HepG2 (cell line): Measurements from ENCODE around the gene LIN28B. TPM values are rescaled to one million over a fixed set of nuclear protein-coding genes. Genes with fewer than 3 reads are reported as not detected.

Experiments
- ATAC-seq: fragments of 200-7000 bp; cut with Tn5 transposase; 3 replicates; pipeline ENCODE4 v1.9.1; 2020; ENCODE audit warnings: mild to moderate bottlenecking, moderate library complexity
- BruUV-seq: library from RNA; stranded (reverse); fragments of 400-500 nt; replicated peaks from 2 replicates; lab custom pipeline; 2021; lab: Mats Ljungman, UMichigan
- CTCF ChIA-PET: fragments of 300-600 bp; formaldehyde crosslinking; extraction: SDS; loops from one replicate; lab custom pipeline; 2021; ENCODE audit warnings: low total read pairs, inconsistent platforms, low intra/inter-chr PET ratio; lab: Yijun Ruan, JAX
- POLR2A ChIA-PET: fragments of 350-600 bp; sonication (Branson Sonifier 250); formaldehyde crosslinking; loops from one replicate; lab custom pipeline; 2020; ENCODE audit warnings: antibody characterized with exemption, inconsistent platforms; lab: Yijun Ruan, JAX
- DNase-seq: peaks from one replicate; pipeline ENCODE4 v3.0.0-alpha.2; 2015; ENCODE audit warnings: low spot score
- FAIRE-seq: peaks from 3 replicates; lab custom pipeline; 2011; peaks lifted over from hg19 to GRCh38; lab: Jason Lieb, UNC
- H2AFZ ChIP-seq: one replicate; pipeline ENCODE4 v1.6.1; 2011; ENCODE audit warnings: low read length, inconsistent platforms
- H3K27ac ChIP-seq: fragments of 300-600 bp; 3 replicates; pipeline ENCODE4 v1.8.0; 2011; ENCODE audit warnings: mixed run types, mild to moderate bottlenecking, mixed read lengths, low read length, inconsistent platforms; ENCODE audit not compliant: insufficient read depth; ENCODE audit errors: extremely low read length
- H3K27me3 ChIP-seq, 2 experiments: fragments of 200-600 bp in 1 of 2; 2 replicates in 1 of 2; 3 replicates in 1 of 2; pipeline versions ENCODE4 v1.6.0 to v1.8.0; 2011; ENCODE audit warnings: low read length in 2 of 2, mild to moderate bottlenecking in 2 of 2, moderate library complexity in 2 of 2, inconsistent platforms in 1 of 2; ENCODE audit not compliant: insufficient read depth in 2 of 2, control insufficient read depth in 1 of 2
- H3K36me3 ChIP-seq, 2 experiments: fragments of 200-600 bp in 1 of 2; replicated peaks in 1 of 2; 2 replicates in 1 of 2; 3 replicates in 1 of 2; pipeline versions ENCODE4 v1.5.1 to v1.8.0; 2011; ENCODE audit warnings: low read length in 2 of 2, inconsistent platforms in 1 of 2; ENCODE audit not compliant: insufficient read depth in 2 of 2, control insufficient read depth in 1 of 2
- H3K4me1 ChIP-seq: 2 replicates; pipeline ENCODE4 v1.5.1; 2012; ENCODE audit warnings: low read length, inconsistent platforms; ENCODE audit not compliant: insufficient read depth
- H3K4me2 ChIP-seq: 2 replicates; pipeline ENCODE4 v1.6.0; 2011; ENCODE audit warnings: low read depth, low read length, inconsistent platforms
- H3K4me3 ChIP-seq, 3 experiments: fragments of 200-600 bp in 1 of 3; sonication (generic), shearing (Covaris generic) in 1 of 3; replicated peaks in 1 of 3; 2 replicates each; pipeline ENCODE4 v1.5.1; 2011 to 2016; ENCODE audit warnings: low read length in 3 of 3, inconsistent platforms in 2 of 3, low read depth in 2 of 3, mild to moderate bottlenecking in 2 of 3, control low read depth in 1 of 3, mixed read lengths in 1 of 3; ENCODE audit not compliant: insufficient read depth in 1 of 3
- H3K79me2 ChIP-seq: one replicate; pipeline ENCODE4 v1.6.1; 2011; ENCODE audit warnings: low read length, inconsistent platforms; ENCODE audit not compliant: insufficient read depth
- H3K9ac ChIP-seq: 2 replicates; pipeline ENCODE4 v1.6.0; 2011; ENCODE audit warnings: mild to moderate bottlenecking, low read depth, low read length, inconsistent platforms; ENCODE audit not compliant: insufficient read depth
- H3K9me3 ChIP-seq: 2 replicates; pipeline ENCODE4 v1.5.1; 2012; ENCODE audit warnings: mild to moderate bottlenecking, low read length
- H4K20me1 ChIP-seq: 2 replicates; pipeline ENCODE4 v1.6.0; 2011; ENCODE audit warnings: inconsistent platforms, mild to moderate bottlenecking, low read length, moderate library complexity; ENCODE audit not compliant: insufficient read depth
- ETS1 ChIP-seq: sonication (generic); formaldehyde crosslinking; IDR thresholded peaks from 2 replicates; pipeline ENCODE4 v1.4.0; 2020; ENCODE audit warnings: missing genetic modification reagents
- KAT7 ChIP-seq: IDR thresholded peaks from 2 replicates; pipeline ENCODE4 v1.6.1; 2018; ENCODE audit warnings: borderline replicate concordance, missing compliant biosample characterization
- LCORL ChIP-seq, 2 experiments: fragments of 450-650 bp in 1 of 2; sonication (generic) in 1 of 2; formaldehyde crosslinking in 1 of 2; IDR thresholded peaks; 2 replicates each; pipeline versions ENCODE4 v1.5.0 to v1.6.1; 2017 to 2020; ENCODE audit warnings: antibody characterized with exemption in 1 of 2, missing genetic modification reagents in 1 of 2
- SALL1 ChIP-seq: sonication (generic); formaldehyde crosslinking; IDR thresholded peaks from 2 replicates; pipeline ENCODE4 v1.8.0; 2022; ENCODE audit warnings: mild to moderate bottlenecking, missing genetic modification reagents
- SCMH1 ChIP-seq: sonication (generic); formaldehyde crosslinking; IDR thresholded peaks from 2 replicates; pipeline ENCODE4 v1.9.0; 2021; ENCODE audit warnings: missing genetic modification reagents, mild to moderate bottlenecking, borderline replicate concordance
- TIGD3 ChIP-seq: sonication (generic); formaldehyde crosslinking; IDR thresholded peaks from 2 replicates; pipeline ENCODE4 v1.5.1; 2020; ENCODE audit warnings: mild to moderate bottlenecking, missing genetic modification reagents, borderline replicate concordance
- ZNF383 ChIP-seq: sonication (generic); formaldehyde crosslinking; IDR thresholded peaks from 2 replicates; pipeline ENCODE4 v1.4.0; 2020; ENCODE audit warnings: missing genetic modification reagents, mild to moderate bottlenecking, borderline replicate concordance
- WGBS: methylation state at CpG from one replicate; pipeline ENCODE4 v1.1.6; 2017; ENCODE audit warnings: low lambda C conversion rate; 5-methylcytosine and 5-hydroxymethylcytosine counted together
- in situ Hi-C: cut with HindIII; loops from 2 replicates; pipeline ENCODE4 v1.10.0; 2017; ENCODE audit warnings: low pct_unique_long_range_greater_than_20kb; ENCODE audit not compliant: extremely low pct_ligation_motif_present
- intact Hi-C: fragments of 100-400 bp; cut with micrococcal nuclease; formaldehyde crosslinking; loops from one replicate; pipeline ENCODE4 v1.10.0; 2022; ENCODE audit not compliant: unreplicated experiment
- polyA plus RNA-seq, 8 experiments: library from polyadenylated mRNA; depleted of rRNA in 3 of 8; stranded (reverse) in 7 of 8; unstranded in 1 of 8; fragments of >200 nt; fragmentation: Illumina TruSeq in 4 of 8; extraction: Trizol in 4 of 8; gene quantifications; 2 replicates each; pipeline versions ENCODE4 v1.2.1 to v1.2.3, GENCODE V29; 2011 to 2016; ENCODE audit warnings: low read depth in 4 of 8, missing spikeins in 1 of 8, mixed read lengths in 1 of 8; ENCODE audit not compliant: insufficient read depth in 1 of 8
- total RNA-seq, 5 experiments: library from RNA; depleted of rRNA; stranded (reverse); fragments of >200 nt; fragmentation: Illumina TruSeq; extraction: Trizol; gene quantifications; 2 replicates each; pipeline ENCODE4 v1.2.3, GENCODE V29; 2016; ENCODE audit warnings: low read depth in 1 of 5
- TF ChIP-seq, protein P1 (sequence below): sonication (generic); formaldehyde crosslinking; IDR thresholded peaks from 2 replicates; pipeline ENCODE4 v1.4.0; 2020; ENCODE audit warnings: missing genetic modification reagents

Gene LIN28B
- total and polyA plus RNA-seq, 2 of the 13 experiments (the other 11 are each of a cell fraction or from before 2014, with no cell fraction given) = 14.5 to 56.8 TPM

DNA sequence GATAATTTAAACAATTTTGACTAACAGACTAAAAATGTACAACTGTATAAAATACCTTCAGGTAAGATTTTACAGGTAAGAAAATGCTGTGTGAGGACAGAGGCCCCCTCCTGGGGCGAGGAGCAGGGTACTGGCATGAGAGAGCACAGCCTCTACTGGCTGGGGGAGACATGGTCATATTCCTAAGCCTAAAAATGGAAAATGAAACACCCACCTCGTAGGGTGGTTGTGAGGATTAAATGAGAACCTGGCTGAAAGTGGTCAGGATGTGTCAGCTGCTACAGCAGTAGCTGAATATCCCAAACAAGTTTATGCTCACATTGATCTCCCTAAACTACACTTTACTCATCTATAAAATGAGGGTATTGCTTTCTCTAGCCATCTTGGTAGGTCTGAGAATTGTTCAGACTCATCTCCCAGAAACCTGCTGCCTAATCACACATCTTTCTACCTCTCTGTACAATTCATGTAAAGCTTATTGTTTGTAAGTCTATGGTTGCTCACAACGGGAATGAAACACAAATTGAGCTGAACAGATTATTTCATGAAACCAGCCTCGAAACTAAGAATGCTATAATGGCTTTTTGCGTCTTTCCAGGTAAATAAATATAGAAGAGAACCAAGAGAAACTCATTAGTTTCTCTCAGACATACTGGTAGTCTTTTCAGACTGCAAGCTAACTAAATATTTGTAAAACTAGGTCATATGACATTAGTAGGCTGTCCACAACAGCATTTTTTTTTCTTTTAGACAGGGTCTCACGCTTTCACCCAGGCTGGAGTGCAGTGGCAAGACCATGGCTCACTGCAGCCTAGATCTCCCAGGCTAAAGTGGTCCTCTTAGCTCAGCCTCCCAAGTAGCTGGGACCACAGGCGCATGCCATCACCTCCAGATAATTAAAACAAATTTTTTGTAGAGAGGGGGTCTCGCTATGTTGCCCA lies 153.3 kb downstream of the LIN28B start:
- TF ChIP-seq, protein P1, sequence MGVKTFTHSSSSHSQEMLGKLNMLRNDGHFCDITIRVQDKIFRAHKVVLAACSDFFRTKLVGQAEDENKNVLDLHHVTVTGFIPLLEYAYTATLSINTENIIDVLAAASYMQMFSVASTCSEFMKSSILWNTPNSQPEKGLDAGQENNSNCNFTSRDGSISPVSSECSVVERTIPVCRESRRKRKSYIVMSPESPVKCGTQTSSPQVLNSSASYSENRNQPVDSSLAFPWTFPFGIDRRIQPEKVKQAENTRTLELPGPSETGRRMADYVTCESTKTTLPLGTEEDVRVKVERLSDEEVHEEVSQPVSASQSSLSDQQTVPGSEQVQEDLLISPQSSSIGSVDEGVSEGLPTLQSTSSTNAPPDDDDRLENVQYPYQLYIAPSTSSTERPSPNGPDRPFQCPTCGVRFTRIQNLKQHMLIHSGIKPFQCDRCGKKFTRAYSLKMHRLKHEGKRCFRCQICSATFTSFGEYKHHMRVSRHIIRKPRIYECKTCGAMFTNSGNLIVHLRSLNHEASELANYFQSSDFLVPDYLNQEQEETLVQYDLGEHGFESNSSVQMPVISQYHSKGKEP (CRISPR knock-in tag) = no peak
- TF ChIP-seq SCMH1 (CRISPR knock-in tag) (no peak), SALL1 (CRISPR knock-in tag) (no peak), TIGD3 (CRISPR knock-in tag) (no peak), KAT7 (no peak), ETS1 (no peak), LCORL (IDR thresholded peaks at IDR 0.05) (no peak), LCORL (CRISPR knock-in tag; IDR thresholded peaks at IDR 0.05) (no peak), ZNF383 (CRISPR knock-in tag) (no peak)
- FAIRE-seq (no peak), ATAC-seq (no peak), DNase-seq (no peak)
- intact Hi-C loops (no loop called here), in situ Hi-C loops (no loop called here)
- no peaks in the 10 kb centered on the region for H3K9me3 ChIP-seq
- ChIA-PET CTCF (no interaction called here), POLR2A (no interaction called here)
- 51% methylated on average over 8 of the region's 8 CpGs for WGBS
- no peaks in the 10 kb centered on the region for H3K27me3 ChIP-seq
- no peak overlapping the region for H3K9ac ChIP-seq
- no peaks in the 10 kb centered on the region for H3K36me3 ChIP-seq
- no peak overlapping the region for H2AFZ ChIP-seq
- H3K27ac ChIP-seq = no peak overlapping the region
- H4K20me1 ChIP-seq = no peaks in the 10 kb centered on the region
- no peak overlapping the region for H3K4me3 ChIP-seq
- H3K4me2 ChIP-seq = no peak overlapping the region
- H3K79me2 ChIP-seq = no peaks in the 10 kb centered on the region
- H3K4me1 ChIP-seq = peaks cover 8% of the 10 kb centered on the region
- BruUV-seq = no TSS peak
